ENCODE data around the gene GAS1. TPM values are rescaled to one million over a fixed set of nuclear protein-coding genes. Genes with fewer than 3 reads are reported as not detected.

The GAS1 gene
- total and polyA plus RNA-seq, 2 donors (not counting 1 experiment from before 2014, with no cell fraction given): 0.06 to 0.39 TPM

DNA sequence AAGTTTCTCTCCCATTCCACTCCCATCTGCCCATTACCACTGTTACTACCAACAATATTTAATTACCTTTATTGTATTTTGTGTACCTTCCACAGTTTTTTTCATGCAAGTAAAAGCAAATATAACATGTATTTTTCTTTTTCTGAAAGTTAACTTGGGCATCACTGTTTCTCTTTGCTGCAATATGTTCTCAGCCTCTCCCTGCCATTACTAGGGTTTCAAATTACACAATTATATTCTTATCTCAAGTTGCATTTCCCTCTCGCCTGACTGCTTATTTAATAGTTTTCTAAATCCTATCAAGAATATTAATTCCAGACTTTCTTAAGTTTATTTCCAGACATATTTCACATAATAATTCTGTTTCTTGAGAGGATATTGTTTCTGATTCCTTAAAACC lies 46.9 kb upstream of the GAS1 start:
- no CpG with 5 or more reads among the region's 1 CpG for WGBS (ENCODE audit: insufficient coverage)
- peaks cover 4% of the 10 kb centered on the region for H3K27me3 Mint-ChIP-seq
- no peak overlapping the region for H3K4me3 Mint-ChIP-seq
- no peaks in the 10 kb centered on the region for H3K4me1 ChIP-seq (ENCODE audit: control insufficient read depth in 2 of 2, insufficient read depth in 2 of 2, low read length in 2 of 2)
- no peaks in the 10 kb centered on the region for H4K20me1 ChIP-seq (ENCODE audit: control insufficient read depth, insufficient read depth, low read length, poor library complexity, severe bottlenecking)
- H3K9me3 Mint-ChIP-seq (ENCODE audit: insufficient read depth): no peaks in the 10 kb centered on the region
- no peak overlapping the region for H3K27ac ChIP-seq (ENCODE audit: low read length in 2 of 2)
- intact Hi-C loops (cut with micrococcal nuclease): no loop called here
- no peak overlapping the region for H3K9ac ChIP-seq (ENCODE audit: low read length)
- DNase-seq: no peak
- H3K4me2 ChIP-seq (replicated peaks; ENCODE audit: low read depth, low read length, poor library complexity, severe bottlenecking): no peak overlapping the region
- H3K4me1 Mint-ChIP-seq: no peaks in the 10 kb centered on the region
- no peak overlapping the region for H3K27ac Mint-ChIP-seq
- ChIA-PET CTCF (no interaction called here), POLR2A (no interaction called here)
- H3K27me3 ChIP-seq (replicated peaks in 1 of 4; ENCODE audit: control extremely low read depth in 1 of 4, control insufficient read depth in 3 of 4, insufficient read depth in 4 of 4, low read length in 3 of 4): peaks cover 0 to 3% (median 0%) of the 10 kb centered on the region in 4 experiments
- TF ChIP-seq EZH2 (IDR thresholded peaks at IDR 0.05; ENCODE audit: borderline replicate concordance, insufficient read depth, low read depth, low read length, poor library complexity, severe bottlenecking) (no peak), CTCF (IDR thresholded peaks at IDR 0.05) (no peak)
- no peaks in the 10 kb centered on the region for H3K36me3 ChIP-seq (replicated peaks in 1 of 2; ENCODE audit: control extremely low read depth in 1 of 2, control insufficient read depth in 1 of 2, extremely low read depth in 1 of 2, insufficient read depth in 2 of 2, low read length in 1 of 2)
- ATAC-seq (ENCODE audit: low read depth): no peak
- H3K79me2 ChIP-seq (ENCODE audit: control insufficient read depth, insufficient read depth, low read length): no peaks in the 10 kb centered on the region
- no peaks in the 10 kb centered on the region for H3K9me3 ChIP-seq (ENCODE audit: control extremely low read depth in 1 of 3, control insufficient read depth in 2 of 3, insufficient read depth in 1 of 3, low read length in 2 of 3)
- H3K4me3 ChIP-seq (ENCODE audit: control extremely low read depth in 1 of 5, extremely low read depth in 1 of 5, insufficient read depth in 1 of 5, low read depth in 2 of 5, low read length in 4 of 5): no peak overlapping the region
- no peak overlapping the region for H2AFZ ChIP-seq (ENCODE audit: insufficient read depth, low read depth, low read length, poor library complexity, severe bottlenecking)

GRCh38 chr9:86993830-86994229 lies 46.5 kb upstream of the GAS1 start:
- peaks cover 4% of the 10 kb centered on the region for H3K27me3 Mint-ChIP-seq
- intact Hi-C loops (cut with micrococcal nuclease): no loop called here
- TF ChIP-seq EZH2 (IDR thresholded peaks at IDR 0.05; ENCODE audit: borderline replicate concordance, insufficient read depth, low read depth, low read length, poor library complexity, severe bottlenecking) (no peak), CTCF (IDR thresholded peaks at IDR 0.05) (no peak)

More at GRCh38 chr9:86993830-86994229, 46.5 kb upstream of the GAS1 start:
- Mint-ChIP-seq H3K9me3 (ENCODE audit: insufficient read depth) (no peaks in the 10 kb centered on the region), H3K4me1 (no peaks in the 10 kb centered on the region), H3K27ac (no peak overlapping the region), H3K4me3 (no peak overlapping the region)
- DNase-seq (no peak), ATAC-seq (ENCODE audit: low read depth) (no peak)
- no peaks in the 10 kb centered on the region for H3K36me3 ChIP-seq (replicated peaks in 1 of 2; ENCODE audit: control extremely low read depth in 1 of 2, control insufficient read depth in 1 of 2, extremely low read depth in 1 of 2, insufficient read depth in 2 of 2, low read length in 1 of 2)
- H3K27me3 ChIP-seq (replicated peaks in 1 of 4; ENCODE audit: control extremely low read depth in 1 of 4, control insufficient read depth in 3 of 4, insufficient read depth in 4 of 4, low read length in 3 of 4): peaks cover 0 to 3% (median 1%) of the 10 kb centered on the region in 4 experiments
- CTCF ChIA-PET: no interaction called here
- POLR2A ChIA-PET: no interaction called here
- no peaks in the 10 kb centered on the region for H3K4me1 ChIP-seq (ENCODE audit: control insufficient read depth in 2 of 2, insufficient read depth in 2 of 2, low read length in 2 of 2)
- H3K9me3 ChIP-seq (ENCODE audit: control extremely low read depth in 1 of 3, control insufficient read depth in 2 of 3, insufficient read depth in 1 of 3, low read length in 2 of 3): no peaks in the 10 kb centered on the region
- no peaks in the 10 kb centered on the region for H3K79me2 ChIP-seq (ENCODE audit: control insufficient read depth, insufficient read depth, low read length)
- H3K27ac ChIP-seq (ENCODE audit: low read length in 2 of 2): no peak overlapping the region
- H3K9ac ChIP-seq (ENCODE audit: low read length): no peak overlapping the region
- H2AFZ ChIP-seq (ENCODE audit: insufficient read depth, low read depth, low read length, poor library complexity, severe bottlenecking): no peak overlapping the region
- no peak overlapping the region for H3K4me3 ChIP-seq (ENCODE audit: control extremely low read depth in 1 of 5, extremely low read depth in 1 of 5, insufficient read depth in 1 of 5, low read depth in 2 of 5, low read length in 4 of 5)
- no peak overlapping the region for H3K4me2 ChIP-seq (replicated peaks; ENCODE audit: low read depth, low read length, poor library complexity, severe bottlenecking)
- no peaks in the 10 kb centered on the region for H4K20me1 ChIP-seq (ENCODE audit: control insufficient read depth, insufficient read depth, low read length, poor library complexity, severe bottlenecking)

All from B cell (primary cell).